CD14-positive monocyte (primary cell): ENCODE measurements around the gene MRPS23. TPM values are rescaled to one million over a fixed set of nuclear protein-coding genes. Genes with fewer than 3 reads are reported as not detected.

Experiments used
- DNase-seq, 3 donors: peaks; one replicate each; pipeline ENCODE4 v3.0.0-alpha.2; 2011 to 2022
- H2AFZ ChIP-seq: 2 replicates; pipeline ENCODE4 v1.6.0; 2012; ENCODE audit warnings: mild to moderate bottlenecking, low read depth, low read length, inconsistent platforms; ENCODE audit not compliant: insufficient read depth, poor library complexity, severe bottlenecking
- H3K27ac ChIP-seq, 2 donors: 1 replicate in 1 of 2; 2 replicates in 1 of 2; pipeline ENCODE4 v1.5.1; 2012 to 2013; ENCODE audit warnings: low read length in 2 of 2, control low read depth in 1 of 2, inconsistent platforms in 1 of 2, low read depth in 1 of 2, mild to moderate bottlenecking in 1 of 2
- H3K27me3 ChIP-seq, 2 donors: one replicate each; pipeline versions ENCODE4 v1.6.0 to v1.6.1; 2011 to 2013; ENCODE audit warnings: low read length in 2 of 2; ENCODE audit not compliant: control insufficient read depth in 2 of 2, insufficient read depth in 2 of 2
- H3K36me3 ChIP-seq, 2 donors: replicated peaks in 1 of 2; 1 replicate in 1 of 2; 2 replicates in 1 of 2; pipeline versions ENCODE4 v1.5.1 to v1.6.1; 2012 to 2013; ENCODE audit warnings: low read length in 2 of 2, control low read depth in 1 of 2, inconsistent platforms in 1 of 2, mild to moderate bottlenecking in 1 of 2; ENCODE audit not compliant: insufficient read depth in 2 of 2, control insufficient read depth in 1 of 2
- H3K4me1 ChIP-seq, 2 donors: 1 replicate in 1 of 2; 2 replicates in 1 of 2; pipeline versions ENCODE4 v1.5.1 to v1.6.1; 2012 to 2013; ENCODE audit warnings: low read length in 2 of 2, control low read depth in 1 of 2, inconsistent platforms in 1 of 2, mild to moderate bottlenecking in 1 of 2, moderate library complexity in 1 of 2; ENCODE audit not compliant: insufficient read depth in 2 of 2, control insufficient read depth in 1 of 2
- H3K4me2 ChIP-seq: replicated peaks from 2 replicates; pipeline ENCODE3; 2012; ENCODE audit warnings: low read length, moderate library complexity, mild to moderate bottlenecking; ENCODE audit not compliant: poor library complexity, severe bottlenecking; ENCODE audit errors: extremely low read depth
- H3K4me3 ChIP-seq, 3 experiments: fragments of 200-600 bp in 1 of 3; sonication (generic) in 1 of 3; replicated peaks in 1 of 3; 1 replicate in 2 of 3; 2 replicates in 1 of 3; pipeline ENCODE4 v1.5.1; 2011 to 2013; ENCODE audit warnings: low read length in 3 of 3, mild to moderate bottlenecking in 3 of 3, control low read depth in 2 of 3, low read depth in 2 of 3, inconsistent platforms in 1 of 3, moderate library complexity in 1 of 3
- H3K79me2 ChIP-seq: 2 replicates; pipeline ENCODE4 v1.6.0; 2012; ENCODE audit warnings: mild to moderate bottlenecking, control low read depth, inconsistent platforms, low read length, moderate library complexity; ENCODE audit not compliant: insufficient read depth
- H3K9ac ChIP-seq: 2 replicates; pipeline ENCODE4 v1.6.0; 2017; ENCODE audit warnings: low read length, mild to moderate bottlenecking; ENCODE audit not compliant: insufficient read depth, poor library complexity, severe bottlenecking
- H3K9me3 ChIP-seq, 2 donors: replicated peaks in 1 of 2; 1 replicate in 1 of 2; 2 replicates in 1 of 2; pipeline versions ENCODE4 v1.5.1 to v1.6.1; 2012 to 2013; ENCODE audit warnings: low read length in 2 of 2, control low read depth in 1 of 2; ENCODE audit not compliant: control insufficient read depth in 1 of 2, insufficient read depth in 1 of 2
- H4K20me1 ChIP-seq: 2 replicates; pipeline ENCODE4 v1.6.0; 2012; ENCODE audit warnings: mild to moderate bottlenecking, low read length, control low read depth, moderate library complexity; ENCODE audit not compliant: insufficient read depth
- H3K27ac Mint-ChIP-seq, 7 donors: one replicate each; pipeline ENCODE4 v1.8.0; 2020; ENCODE audit warnings: mild to moderate bottlenecking in 7 of 7, mixed read lengths in 7 of 7, moderate library complexity in 6 of 7, inconsistent platforms in 2 of 7
- H3K27me3 Mint-ChIP-seq, 3 donors: one replicate each; pipeline ENCODE4 v1.8.0; 2021 to 2022; ENCODE audit warnings: low read depth in 3 of 3, mild to moderate bottlenecking in 3 of 3, mixed read lengths in 3 of 3, moderate library complexity in 3 of 3, inconsistent platforms in 1 of 3
- H3K36me3 Mint-ChIP-seq, 2 donors: one replicate each; pipeline ENCODE4 v1.8.0; 2020; ENCODE audit warnings: mixed read lengths in 2 of 2, inconsistent platforms in 1 of 2, mild to moderate bottlenecking in 1 of 2
- H3K4me1 Mint-ChIP-seq: one replicate; pipeline ENCODE4 v1.8.0; 2020; ENCODE audit warnings: mild to moderate bottlenecking, mixed read lengths
- H3K4me3 Mint-ChIP-seq, 2 donors: one replicate each; pipeline ENCODE4 v1.8.0; 2020; ENCODE audit warnings: mild to moderate bottlenecking in 2 of 2, mixed read lengths in 2 of 2, moderate library complexity in 1 of 2
- H3K9me3 Mint-ChIP-seq, 7 donors: one replicate each; pipeline ENCODE4 v1.8.0; 2020 to 2022; ENCODE audit warnings: mixed read lengths in 7 of 7, mild to moderate bottlenecking in 6 of 7, moderate library complexity in 6 of 7, inconsistent platforms in 2 of 7
- WGBS: methylation state at CpG from one replicate; pipeline ENCODE4 v1.1.5; 2013; ENCODE audit warnings: missing lambda C conversion rate; ENCODE audit not compliant: insufficient coverage; 5-methylcytosine and 5-hydroxymethylcytosine counted together
- intact Hi-C, 2 donors: fragments of 100-400 bp; cut with micrococcal nuclease; formaldehyde crosslinking; loops; one replicate each; pipeline versions ENCODE4 v1.15.0 to v1.15.1; 2023
- polyA plus RNA-seq, 3 donors: library from polyadenylated mRNA; depleted of rRNA in 1 of 3; unstranded in 2 of 3; stranded (reverse) in 1 of 3; fragments of 300-500 nt in 2 of 3; fragments of >200 nt in 1 of 3; fragmentation: Illumina TruSeq in 2 of 3; gene quantifications; 1 replicate in 2 of 3; 2 replicates in 1 of 3; pipeline ENCODE4 v1.2.3, GENCODE V29; 2012 to 2021
- TF ChIP-seq, protein P1 (sequence below): fragments of 200-600 bp; IDR thresholded peaks from one replicate; pipeline ENCODE4 v1.8.0; 2022; ENCODE audit warnings: antibody characterized with exemption, mild to moderate bottlenecking

The MRPS23 gene
- polyA plus RNA-seq, 3 donors: 14.5 to 40.6 (median 32.7) TPM

DNA sequence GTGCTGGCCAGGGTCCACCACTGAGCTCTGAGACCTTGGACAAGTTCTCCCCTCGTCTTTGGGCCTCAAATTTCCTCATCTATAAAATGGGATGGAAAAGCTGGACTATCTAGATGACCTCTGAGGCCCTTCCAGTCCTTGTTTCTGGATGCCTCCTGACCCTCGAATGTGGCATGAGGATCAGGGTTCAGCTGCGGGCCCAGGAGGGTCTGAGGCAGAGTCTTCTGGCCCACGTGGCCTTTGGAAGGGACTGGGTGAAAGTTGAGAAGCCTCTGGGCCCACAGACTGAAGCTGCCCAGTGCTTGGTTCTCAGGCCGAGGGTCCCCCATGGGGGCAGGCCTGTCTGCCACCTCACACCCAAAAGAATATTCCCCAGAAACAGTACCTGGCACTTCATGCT lies 16.9 kb upstream of the MRPS23 start:
- TF ChIP-seq, protein P1, sequence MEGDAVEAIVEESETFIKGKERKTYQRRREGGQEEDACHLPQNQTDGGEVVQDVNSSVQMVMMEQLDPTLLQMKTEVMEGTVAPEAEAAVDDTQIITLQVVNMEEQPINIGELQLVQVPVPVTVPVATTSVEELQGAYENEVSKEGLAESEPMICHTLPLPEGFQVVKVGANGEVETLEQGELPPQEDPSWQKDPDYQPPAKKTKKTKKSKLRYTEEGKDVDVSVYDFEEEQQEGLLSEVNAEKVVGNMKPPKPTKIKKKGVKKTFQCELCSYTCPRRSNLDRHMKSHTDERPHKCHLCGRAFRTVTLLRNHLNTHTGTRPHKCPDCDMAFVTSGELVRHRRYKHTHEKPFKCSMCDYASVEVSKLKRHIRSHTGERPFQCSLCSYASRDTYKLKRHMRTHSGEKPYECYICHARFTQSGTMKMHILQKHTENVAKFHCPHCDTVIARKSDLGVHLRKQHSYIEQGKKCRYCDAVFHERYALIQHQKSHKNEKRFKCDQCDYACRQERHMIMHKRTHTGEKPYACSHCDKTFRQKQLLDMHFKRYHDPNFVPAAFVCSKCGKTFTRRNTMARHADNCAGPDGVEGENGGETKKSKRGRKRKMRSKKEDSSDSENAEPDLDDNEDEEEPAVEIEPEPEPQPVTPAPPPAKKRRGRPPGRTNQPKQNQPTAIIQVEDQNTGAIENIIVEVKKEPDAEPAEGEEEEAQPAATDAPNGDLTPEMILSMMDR: no peak
- Histone ChIP-seq H3K27me3 (peaks cover 0 to 10% of the 10 kb centered on the region in 2 donors), H3K79me2 (no peaks in the 10 kb centered on the region), H3K9ac (no peak overlapping the region), H2AFZ (no peak overlapping the region), H3K4me3 (no peak overlapping the region), H4K20me1 (no peaks in the 10 kb centered on the region), H3K4me2 (no peak overlapping the region), H3K4me1 (peaks cover 35 to 38% of the 10 kb centered on the region in 2 donors), H3K9me3 (no peaks in the 10 kb centered on the region), H3K27ac (no peak overlapping the region), H3K36me3 (peaks cover 0 to 25% of the 10 kb centered on the region in 2 donors)
- Mint-ChIP-seq H3K36me3 (peaks cover 48 to 69% of the 10 kb centered on the region in 2 donors), H3K27ac (no peak overlapping the region), H3K9me3 (no peaks in the 10 kb centered on the region), H3K4me3 (no peak overlapping the region), H3K4me1 (peaks cover 37% of the 10 kb centered on the region), H3K27me3 (peaks cover 15 to 19% (median 17%) of the 10 kb centered on the region in 3 donors)
- intact Hi-C loops: loop anchor here in 1 of 2 donors (10.0 kb wide), 1 partner anchor 248 kb away; no protein-coding TSS in a partner anchor
- 93% methylated on average over 3 of the region's 5 CpGs for WGBS
- no peak for DNase-seq

DNA sequence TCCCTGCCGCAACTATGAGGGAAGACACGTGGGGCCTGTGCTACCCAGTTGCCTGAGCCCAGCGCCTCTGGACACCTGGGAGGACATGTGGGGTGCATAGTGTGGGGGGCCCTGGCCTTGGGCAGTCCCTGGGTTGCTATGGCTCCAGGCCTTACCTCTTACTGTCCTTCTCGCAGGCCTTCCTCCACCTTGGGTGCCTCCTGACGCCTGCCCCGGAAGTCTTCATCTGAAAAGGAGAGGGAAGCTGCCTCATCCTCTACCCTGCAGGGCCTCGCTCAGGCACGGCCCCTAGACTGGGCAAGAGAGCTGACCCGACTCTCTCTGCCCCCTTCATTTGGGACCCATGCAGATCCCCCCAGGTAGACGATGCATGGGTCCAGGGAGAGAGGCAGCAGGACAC lies 16.5 kb upstream of the MRPS23 start:
- intact Hi-C loops: loop anchor here in 1 of 2 donors (10.0 kb wide), 1 partner anchor 248 kb away; no protein-coding TSS in a partner anchor
- no peak overlapping the region for H2AFZ ChIP-seq
- no peak for DNase-seq
- H3K9ac ChIP-seq: no peak overlapping the region
- H3K27ac ChIP-seq: no peak overlapping the region
- Mint-ChIP-seq H3K36me3 (peaks cover 45 to 65% of the 10 kb centered on the region in 2 donors), H3K4me1 (peaks cover 39% of the 10 kb centered on the region), H3K27ac (peak overlapping the region in 1 of 7 donors; percentile 41), H3K4me3 (no peak overlapping the region), H3K9me3 (no peaks in the 10 kb centered on the region), H3K27me3 (peaks cover 14 to 15% (median 15%) of the 10 kb centered on the region in 3 donors)
- no peak overlapping the region for H3K4me2 ChIP-seq
- TF ChIP-seq, protein P1: no peak
- no peak overlapping the region for H3K4me3 ChIP-seq
- no peaks in the 10 kb centered on the region for H4K20me1 ChIP-seq
- WGBS: 69% methylated on average over 3 of the region's 10 CpGs
- H3K27me3 ChIP-seq: peaks cover 0 to 10% of the 10 kb centered on the region in 2 donors
- H3K79me2 ChIP-seq: no peaks in the 10 kb centered on the region
- peaks cover 0 to 21% of the 10 kb centered on the region in 2 donors for H3K36me3 ChIP-seq
- peaks cover 39 to 42% of the 10 kb centered on the region in 2 donors for H3K4me1 ChIP-seq
- no peaks in the 10 kb centered on the region for H3K9me3 ChIP-seq
